Measurements from ENCODE around the gene JCAD. TPM values are rescaled to one million over a fixed set of nuclear protein-coding genes. Genes with fewer than 3 reads are reported as not detected.

The JCAD gene
- total RNA-seq, 1 experiment from 2014 or later, result 10.0 TPM

DNA sequence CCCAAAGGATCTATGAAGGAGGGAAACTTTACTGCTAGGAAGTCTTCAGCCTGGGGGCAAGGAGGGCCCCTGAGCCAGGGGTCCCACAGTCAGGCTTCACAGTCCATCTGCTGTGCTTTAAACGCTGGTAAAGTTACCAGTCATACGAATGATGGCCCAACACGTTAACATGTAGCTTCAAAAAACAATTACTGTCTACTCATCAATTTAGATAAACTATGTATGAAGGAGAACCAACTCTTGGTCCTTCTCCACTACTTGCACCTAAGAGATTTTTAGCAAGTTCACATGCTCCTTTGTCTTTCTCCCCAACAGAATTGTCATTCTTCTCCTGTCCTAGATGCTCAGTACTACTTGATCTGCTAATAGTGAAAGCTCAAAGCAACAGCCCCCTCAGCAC is 16.6 kb downstream of the JCAD start:
- Mint-ChIP-seq H3K4me1 (ENCODE audit: low read depth, unreplicated experiment) (peaks cover 1% of the 10 kb centered on the region), H3K4me3 (ENCODE audit: unreplicated experiment) (no peak overlapping the region), H3K36me3 (ENCODE audit: insufficient read depth, unreplicated experiment) (peaks cover 7% of the 10 kb centered on the region), H3K9me3 (ENCODE audit: unreplicated experiment) (no peaks in the 10 kb centered on the region), H3K27me3 (ENCODE audit: insufficient read depth, unreplicated experiment) (no peaks in the 10 kb centered on the region), H3K27ac (ENCODE audit: unreplicated experiment) (no peak overlapping the region)
- no peak overlapping the region for H3K4me3 ChIP-seq (ENCODE audit: low read depth, low read length)
- no peak for DNase-seq
- TF ChIP-seq, protein P1, sequence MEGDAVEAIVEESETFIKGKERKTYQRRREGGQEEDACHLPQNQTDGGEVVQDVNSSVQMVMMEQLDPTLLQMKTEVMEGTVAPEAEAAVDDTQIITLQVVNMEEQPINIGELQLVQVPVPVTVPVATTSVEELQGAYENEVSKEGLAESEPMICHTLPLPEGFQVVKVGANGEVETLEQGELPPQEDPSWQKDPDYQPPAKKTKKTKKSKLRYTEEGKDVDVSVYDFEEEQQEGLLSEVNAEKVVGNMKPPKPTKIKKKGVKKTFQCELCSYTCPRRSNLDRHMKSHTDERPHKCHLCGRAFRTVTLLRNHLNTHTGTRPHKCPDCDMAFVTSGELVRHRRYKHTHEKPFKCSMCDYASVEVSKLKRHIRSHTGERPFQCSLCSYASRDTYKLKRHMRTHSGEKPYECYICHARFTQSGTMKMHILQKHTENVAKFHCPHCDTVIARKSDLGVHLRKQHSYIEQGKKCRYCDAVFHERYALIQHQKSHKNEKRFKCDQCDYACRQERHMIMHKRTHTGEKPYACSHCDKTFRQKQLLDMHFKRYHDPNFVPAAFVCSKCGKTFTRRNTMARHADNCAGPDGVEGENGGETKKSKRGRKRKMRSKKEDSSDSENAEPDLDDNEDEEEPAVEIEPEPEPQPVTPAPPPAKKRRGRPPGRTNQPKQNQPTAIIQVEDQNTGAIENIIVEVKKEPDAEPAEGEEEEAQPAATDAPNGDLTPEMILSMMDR (IDR thresholded peaks at IDR 0.05; ENCODE audit: insufficient read depth in 1 of 2, low read depth in 1 of 2, low read length in 1 of 2, severe bottlenecking in 1 of 2, unreplicated experiment in 1 of 2), result no peak
- BruUV-seq (replicated peaks), result no TSS peak
- intact Hi-C loops (cut with micrococcal nuclease; ENCODE audit: unreplicated experiment), result no loop called here
- H3K27me3 ChIP-seq (replicated peaks; ENCODE audit: control insufficient read depth, insufficient read depth, low read length), result no peaks in the 10 kb centered on the region
- CTCF ChIA-PET, result no interaction called here
- H3K4me1 ChIP-seq, result peaks cover 9% of the 10 kb centered on the region
- no peaks in the 10 kb centered on the region for H3K9me3 ChIP-seq
- POLR2A ChIA-PET, result no interaction called here
- no peaks in the 10 kb centered on the region for H3K36me3 ChIP-seq (ENCODE audit: control insufficient read depth, insufficient read depth, low read length)

- H3K27me3 Mint-ChIP-seq (ENCODE audit: insufficient read depth, unreplicated experiment), result no peaks in the 10 kb centered on the region
- no TSS peak for BruUV-seq (replicated peaks)
- POLR2A ChIA-PET, result no interaction called here
Observed at GRCh38 chr10:30041196-30042105, 17.9 kb downstream of the JCAD start.

GRCh38 chr10:30040597-30040996 is 18.8 kb downstream of the JCAD start:
- intact Hi-C loops (cut with micrococcal nuclease; ENCODE audit: unreplicated experiment), result no loop called here
- ChIA-PET POLR2A (no interaction called here), CTCF (no interaction called here)
- Histone ChIP-seq H3K27me3 (replicated peaks; ENCODE audit: control insufficient read depth, insufficient read depth, low read length) (no peaks in the 10 kb centered on the region), H3K9me3 (no peaks in the 10 kb centered on the region), H3K4me1 (peaks cover 9% of the 10 kb centered on the region; the same call in 1 of the 2 replicates), H3K36me3 (ENCODE audit: control insufficient read depth, insufficient read depth, low read length) (no peaks in the 10 kb centered on the region), H3K4me3 (ENCODE audit: low read depth, low read length) (no peak overlapping the region)
- H3K4me1 Mint-ChIP-seq (ENCODE audit: low read depth, unreplicated experiment), result no peaks in the 10 kb centered on the region
- BruUV-seq (replicated peaks), result no TSS peak
- TF ChIP-seq, protein P1 (IDR thresholded peaks at IDR 0.05; ENCODE audit: insufficient read depth in 1 of 2, low read depth in 1 of 2, low read length in 1 of 2, severe bottlenecking in 1 of 2, unreplicated experiment in 1 of 2), result no peak
- H3K27me3 Mint-ChIP-seq (ENCODE audit: insufficient read depth, unreplicated experiment), result no peaks in the 10 kb centered on the region
- no peak for DNase-seq
- no peak overlapping the region for H3K27ac Mint-ChIP-seq (ENCODE audit: unreplicated experiment)
- H3K4me3 Mint-ChIP-seq (ENCODE audit: unreplicated experiment), result no peak overlapping the region
- H3K36me3 Mint-ChIP-seq (ENCODE audit: insufficient read depth, unreplicated experiment), result no peaks in the 10 kb centered on the region
- no peaks in the 10 kb centered on the region for H3K9me3 Mint-ChIP-seq (ENCODE audit: unreplicated experiment)

More at GRCh38 chr10:30041196-30042105, 17.9 kb downstream of the JCAD start:
- no peak overlapping the region for H3K27ac Mint-ChIP-seq (ENCODE audit: unreplicated experiment)
- Histone ChIP-seq H3K4me1 (peaks cover 9% of the 10 kb centered on the region; the same call in 1 of the 2 replicates), H3K27me3 (replicated peaks; ENCODE audit: control insufficient read depth, insufficient read depth, low read length) (no peaks in the 10 kb centered on the region), H3K4me3 (ENCODE audit: low read depth, low read length) (no peak overlapping the region), H3K9me3 (no peaks in the 10 kb centered on the region), H3K36me3 (ENCODE audit: control insufficient read depth, insufficient read depth, low read length) (no peaks in the 10 kb centered on the region)
- no peaks in the 10 kb centered on the region for H3K36me3 Mint-ChIP-seq (ENCODE audit: insufficient read depth, unreplicated experiment)
- no peak for DNase-seq
- no peak overlapping the region for H3K4me3 Mint-ChIP-seq (ENCODE audit: unreplicated experiment)
- H3K9me3 Mint-ChIP-seq (ENCODE audit: unreplicated experiment), result no peaks in the 10 kb centered on the region
- intact Hi-C loops (cut with micrococcal nuclease; ENCODE audit: unreplicated experiment), result no loop called here
- CTCF ChIA-PET, result interaction anchor here (0.9 kb wide), 1 partner anchor 16 kb away, joined by 4 read pairs; no protein-coding TSS in a partner anchor
- TF ChIP-seq, protein P1 (IDR thresholded peaks at IDR 0.05; ENCODE audit: insufficient read depth in 1 of 2, low read depth in 1 of 2, low read length in 1 of 2, severe bottlenecking in 1 of 2, unreplicated experiment in 1 of 2), result no peak
- no peaks in the 10 kb centered on the region for H3K4me1 Mint-ChIP-seq (ENCODE audit: low read depth, unreplicated experiment)
